ENCODE measurements around the gene CASP9. TPM values are rescaled to one million over a fixed set of nuclear protein-coding genes. Genes with fewer than 3 reads are reported as not detected.

Gene CASP9
- total RNA-seq, 2 donors from 2014 or later = 14.5 to 15.5 TPM

DNA sequence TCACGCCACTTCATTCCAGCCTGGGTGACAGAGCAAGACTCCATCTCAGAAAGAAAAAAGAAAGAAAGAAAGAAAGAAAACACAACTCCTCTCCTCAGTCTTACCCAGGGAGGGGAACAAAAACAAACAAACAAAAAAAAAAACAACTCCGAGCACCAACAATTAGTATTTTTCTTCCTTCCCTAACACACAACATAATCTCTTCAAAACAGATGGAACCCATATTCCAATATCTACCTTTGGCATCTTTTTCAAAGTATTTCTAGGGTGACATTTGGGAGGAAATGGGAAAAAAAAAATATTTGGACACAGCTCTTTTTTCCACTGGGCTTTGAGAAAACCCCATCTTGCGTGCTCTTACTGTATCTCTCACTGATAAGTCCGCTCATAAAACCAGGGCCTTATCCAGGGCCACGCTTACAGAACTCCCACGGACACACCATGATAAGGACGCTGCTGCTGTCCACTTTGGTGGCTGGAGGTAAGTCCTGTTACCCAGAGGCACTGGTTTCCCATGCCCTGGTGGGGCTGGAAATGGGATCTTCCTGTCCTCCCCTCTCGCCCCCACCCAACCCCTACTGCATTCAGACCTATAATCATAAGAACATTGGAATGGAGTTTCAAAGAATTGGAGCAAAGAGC is 67.6 kb downstream of the CASP9 start, which contains the start of gene CELA2A:
TSS of gene CELA2A (plus strand) at position 420 of the 642 bp plus-strand sequence. CDS start at position 442, 22 bp downstream.
- no peaks in the 10 kb centered on the region for H3K9me3 ChIP-seq
- no peak within 1 kb of the TSS for H3K27ac ChIP-seq
- H3K9ac ChIP-seq (ENCODE audit: low read depth in 2 of 2, low read length in 2 of 2) = no peak within 1 kb of the TSS
- H3K4me3 ChIP-seq = no peak within 1 kb of the TSS
- TF ChIP-seq, protein P1, sequence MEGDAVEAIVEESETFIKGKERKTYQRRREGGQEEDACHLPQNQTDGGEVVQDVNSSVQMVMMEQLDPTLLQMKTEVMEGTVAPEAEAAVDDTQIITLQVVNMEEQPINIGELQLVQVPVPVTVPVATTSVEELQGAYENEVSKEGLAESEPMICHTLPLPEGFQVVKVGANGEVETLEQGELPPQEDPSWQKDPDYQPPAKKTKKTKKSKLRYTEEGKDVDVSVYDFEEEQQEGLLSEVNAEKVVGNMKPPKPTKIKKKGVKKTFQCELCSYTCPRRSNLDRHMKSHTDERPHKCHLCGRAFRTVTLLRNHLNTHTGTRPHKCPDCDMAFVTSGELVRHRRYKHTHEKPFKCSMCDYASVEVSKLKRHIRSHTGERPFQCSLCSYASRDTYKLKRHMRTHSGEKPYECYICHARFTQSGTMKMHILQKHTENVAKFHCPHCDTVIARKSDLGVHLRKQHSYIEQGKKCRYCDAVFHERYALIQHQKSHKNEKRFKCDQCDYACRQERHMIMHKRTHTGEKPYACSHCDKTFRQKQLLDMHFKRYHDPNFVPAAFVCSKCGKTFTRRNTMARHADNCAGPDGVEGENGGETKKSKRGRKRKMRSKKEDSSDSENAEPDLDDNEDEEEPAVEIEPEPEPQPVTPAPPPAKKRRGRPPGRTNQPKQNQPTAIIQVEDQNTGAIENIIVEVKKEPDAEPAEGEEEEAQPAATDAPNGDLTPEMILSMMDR (IDR thresholded peaks at IDR 0.05) = no peak
- no peaks in the 10 kb centered on the region for H3K36me3 ChIP-seq
- H3K4me1 ChIP-seq = no peaks in the 10 kb centered on the region
- H3K27me3 ChIP-seq = no peaks in the 10 kb centered on the region
- DNase-seq = no peak
- intact Hi-C loops (cut with DNase I) = no loop called here

DNA sequence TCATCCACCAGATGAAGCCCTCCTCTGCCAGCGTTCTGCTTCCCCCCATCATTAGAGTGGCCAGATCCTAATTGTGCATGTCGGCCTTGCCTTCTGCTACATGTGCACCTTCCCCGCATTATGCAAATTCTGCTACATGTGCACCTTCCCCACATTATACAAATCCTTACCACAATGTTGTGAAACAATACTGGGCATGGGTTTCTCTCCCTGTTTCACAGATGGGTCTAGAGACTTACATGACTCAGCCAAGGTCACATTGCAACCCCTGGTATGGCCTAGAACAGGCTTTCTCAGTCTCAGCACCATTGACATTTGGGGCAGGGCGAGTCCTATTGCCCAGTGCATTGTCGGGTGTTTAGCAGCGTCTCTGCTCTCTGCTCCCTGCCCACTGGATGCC is 68.5 kb downstream of the CASP9 start:
- Histone ChIP-seq H3K4me1 (no peaks in the 10 kb centered on the region), H3K4me3 (no peak overlapping the region), H3K9me3 (no peaks in the 10 kb centered on the region), H3K9ac (ENCODE audit: low read depth in 2 of 2, low read length in 2 of 2) (no peak overlapping the region), H3K27me3 (no peaks in the 10 kb centered on the region), H3K36me3 (no peaks in the 10 kb centered on the region), H3K27ac (no peak overlapping the region)
- intact Hi-C loops (cut with DNase I) = no loop called here
- TF ChIP-seq, protein P1 (IDR thresholded peaks at IDR 0.05) = no peak
- no peak for DNase-seq

DNA sequence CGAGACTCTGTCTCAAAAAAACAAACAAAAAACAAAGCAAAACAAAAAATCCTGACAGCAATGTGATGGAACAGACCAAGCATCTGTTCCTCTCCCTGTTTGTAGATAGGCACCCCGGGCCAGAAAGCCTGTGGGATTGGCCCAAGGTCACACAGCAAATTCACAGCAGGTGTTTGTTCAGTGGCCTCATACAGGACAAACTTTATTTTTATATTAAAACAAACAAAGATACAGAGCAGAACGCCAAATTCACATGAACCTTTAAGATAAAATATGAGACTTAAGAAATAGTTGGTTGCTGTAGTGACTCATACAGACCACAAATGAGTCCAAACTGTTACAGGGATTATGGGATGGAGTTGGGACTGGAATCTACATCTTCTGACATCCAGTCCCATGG is 69.8 kb downstream of the CASP9 start:
- intact Hi-C loops (cut with DNase I) = no loop called here
- TF ChIP-seq, protein P1 (IDR thresholded peaks at IDR 0.05) = no peak

DNA sequence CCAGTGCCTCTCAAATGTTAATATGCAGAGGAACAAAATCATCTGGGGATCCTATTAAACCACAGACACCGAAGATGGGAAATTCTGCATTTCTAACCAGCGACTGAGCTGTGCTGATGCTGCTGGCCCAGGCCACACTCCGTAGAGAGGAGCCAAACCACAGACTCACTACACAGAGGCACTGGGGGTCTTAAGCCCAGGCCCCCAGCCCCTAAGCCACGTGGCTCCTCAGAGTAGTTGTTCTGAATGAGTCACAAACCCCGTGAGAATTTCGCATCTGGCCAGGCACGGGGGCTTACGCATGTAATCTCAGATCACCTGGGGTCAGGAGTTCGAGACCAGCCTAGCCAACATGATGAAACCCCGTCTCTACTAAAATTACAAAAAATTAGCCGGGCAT is 70.3 kb downstream of the CASP9 start:
- H3K4me1 ChIP-seq = no peaks in the 10 kb centered on the region
- no peaks in the 10 kb centered on the region for H3K27me3 ChIP-seq
- intact Hi-C loops (cut with DNase I) = no loop called here
- TF ChIP-seq, protein P1 (IDR thresholded peaks at IDR 0.05) = no peak
- H3K9me3 ChIP-seq = no peaks in the 10 kb centered on the region
- no peaks in the 10 kb centered on the region for H3K36me3 ChIP-seq
- DNase-seq = no peak
- H3K9ac ChIP-seq (ENCODE audit: low read depth in 2 of 2, low read length in 2 of 2) = no peak overlapping the region
- H3K4me3 ChIP-seq = no peak overlapping the region
- no peak overlapping the region for H3K27ac ChIP-seq

More for the DNA sequence above, 69.8 kb downstream of the CASP9 start:
- DNase-seq = no peak
- Histone ChIP-seq H3K36me3 (no peaks in the 10 kb centered on the region), H3K9me3 (no peaks in the 10 kb centered on the region), H3K4me3 (no peak overlapping the region), H3K4me1 (no peaks in the 10 kb centered on the region), H3K27ac (no peak overlapping the region), H3K27me3 (no peaks in the 10 kb centered on the region), H3K9ac (ENCODE audit: low read depth in 2 of 2, low read length in 2 of 2) (no peak overlapping the region)

DNA sequence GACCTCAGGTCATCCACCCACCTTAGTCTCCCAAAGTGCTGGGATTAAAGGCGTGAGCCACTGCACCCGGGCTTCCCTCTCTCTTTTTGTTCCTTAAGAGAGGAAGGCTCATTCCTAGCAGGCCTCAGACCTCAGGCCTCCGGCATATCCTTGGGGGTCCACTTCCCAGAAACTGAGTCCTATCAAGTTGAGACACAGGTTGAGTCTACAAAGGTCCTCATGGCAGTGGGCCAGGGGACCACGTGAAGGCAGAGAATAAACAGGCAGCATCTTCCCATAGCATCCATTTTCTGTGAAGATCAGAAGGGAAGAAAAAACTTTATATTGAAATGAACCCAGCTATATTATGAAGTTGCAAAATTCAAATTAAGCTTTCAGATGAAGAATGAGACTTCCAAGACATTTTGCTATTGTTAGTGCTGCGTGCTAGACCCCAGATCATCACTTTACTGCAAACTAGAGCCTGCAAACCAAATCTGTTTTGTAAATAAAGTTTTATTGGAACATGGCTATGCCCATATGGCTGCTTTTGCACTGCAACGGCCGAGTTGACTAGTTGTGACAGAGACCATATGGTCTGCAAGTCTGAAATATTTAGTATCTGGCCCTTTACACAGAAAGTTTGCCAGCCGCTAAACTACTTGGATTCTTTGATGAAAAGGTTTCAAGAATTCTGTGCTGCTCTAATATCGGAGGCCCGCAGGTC is 71.0 kb downstream of the CASP9 start:
- Histone ChIP-seq H3K4me1 (no peaks in the 10 kb centered on the region), H3K27me3 (no peaks in the 10 kb centered on the region), H3K36me3 (no peaks in the 10 kb centered on the region), H3K9ac (ENCODE audit: low read depth in 2 of 2, low read length in 2 of 2) (no peak overlapping the region), H3K27ac (no peak overlapping the region), H3K4me3 (no peak overlapping the region), H3K9me3 (no peaks in the 10 kb centered on the region)
- TF ChIP-seq, protein P1 (IDR thresholded peaks at IDR 0.05) = no peak
- no peak for DNase-seq
- intact Hi-C loops (cut with DNase I) = no loop called here
